A673 (cell line): Measurements from ENCODE around the gene POU2AF1. TPM values are rescaled to one million over a fixed set of nuclear protein-coding genes. Genes with fewer than 3 reads are reported as not detected.

Source experiments
- BruUV-seq: library from RNA; stranded (reverse); fragments of 400-500 nt; replicated peaks from 2 replicates; lab custom pipeline; 2021; lab: Mats Ljungman, UMichigan
- CTCF ChIA-PET: fragments of 300-600 bp; sonication (Branson Sonifier 250); formaldehyde crosslinking; loops from one replicate; lab custom pipeline; 2022; ENCODE audit warnings: antibody characterized with exemption; lab: Charles Lee
- POLR2A ChIA-PET: fragments of 300-600 bp; sonication (Branson Sonifier 250); formaldehyde crosslinking; loops from one replicate; lab custom pipeline; 2022; ENCODE audit warnings: antibody characterized with exemption; ENCODE audit not compliant: low non-redundant PET; lab: Charles Lee
- DNase-seq: peaks from one replicate; pipeline ENCODE4 v3.0.0-alpha.2; 2015; ENCODE audit warnings: low spot score
- H3K27ac ChIP-seq: fragments of 200-600 bp; sonication (generic); 2 replicates; pipeline ENCODE4 v1.5.1; 2016; ENCODE audit warnings: mixed run types, low read depth, mild to moderate bottlenecking, mixed read lengths, antibody characterized with exemption, low read length; ENCODE audit not compliant: poor library complexity, severe bottlenecking
- H3K27me3 ChIP-seq: fragments of 200-600 bp; sonication (generic); replicated peaks from 2 replicates; pipeline ENCODE4 v1.6.1; 2017; ENCODE audit warnings: mixed run types, low read depth, mild to moderate bottlenecking, mixed read lengths, antibody characterized with exemption, low read length; ENCODE audit not compliant: insufficient read depth, poor library complexity
- H3K36me3 ChIP-seq: fragments of 200-600 bp; sonication (generic); 2 replicates; pipeline ENCODE4 v1.6.1; 2016; ENCODE audit warnings: mixed run types, mild to moderate bottlenecking, mixed read lengths, antibody characterized with exemption, low read length; ENCODE audit not compliant: insufficient read depth, poor library complexity, severe bottlenecking
- H3K4me1 ChIP-seq: fragments of 200-600 bp; sonication (generic); 2 replicates; pipeline ENCODE4 v1.6.1; 2017; ENCODE audit warnings: mixed run types, mild to moderate bottlenecking, mixed read lengths, antibody characterized with exemption, low read length; ENCODE audit not compliant: insufficient read depth, poor library complexity, severe bottlenecking
- H3K4me3 ChIP-seq: fragments of 200-600 bp; sonication (generic); 2 replicates; pipeline ENCODE4 v1.5.1; 2016; ENCODE audit warnings: low read depth, mixed run types, mild to moderate bottlenecking, mixed read lengths, low read length; ENCODE audit not compliant: poor library complexity, severe bottlenecking
- H3K9me3 ChIP-seq: fragments of 200-600 bp; sonication (generic); 2 replicates; pipeline ENCODE4 v1.6.1; 2016; ENCODE audit warnings: mixed run types, low read depth, mild to moderate bottlenecking, mixed read lengths, antibody characterized with exemption, low read length; ENCODE audit not compliant: poor library complexity, severe bottlenecking
- CTCF ChIP-seq: fragments of 300-800, 200-600 bp; sonication (generic); conservative IDR thresholded peaks from 2 replicates; pipeline ENCODE4 v1.5.1; 2017; ENCODE audit warnings: low read depth, mild to moderate bottlenecking, antibody characterized with exemption, low read length, moderate library complexity, mixed read lengths
- EZH2 ChIP-seq: fragments of 200-600 bp; sonication (generic); IDR thresholded peaks from 2 replicates; pipeline ENCODE4 v1.6.1; 2017; ENCODE audit warnings: borderline replicate concordance, low read depth, mild to moderate bottlenecking, mixed read lengths, antibody characterized with exemption, low read length; ENCODE audit not compliant: poor library complexity, severe bottlenecking
- intact Hi-C: fragments of 100-400 bp; cut with micrococcal nuclease; formaldehyde crosslinking; loops from one replicate; pipeline ENCODE4 v1.10.0; 2022; ENCODE audit not compliant: unreplicated experiment
- total RNA-seq: library from RNA; stranded (reverse); gene quantifications from 2 replicates; pipeline ENCODE4 v1.2.3, GENCODE V29; 2021

The POU2AF1 gene
- total RNA-seq, 1 experiment from 2014 or later = not detected

- BruUV-seq = no TSS peak
- DNase-seq = no peak
- intact Hi-C loops = no loop called here
- no peak for TF ChIP-seq EZH2
- no peak for TF ChIP-seq CTCF
- no peaks in the 10 kb centered on the region for H3K27me3 ChIP-seq
- H3K27ac ChIP-seq = no peak overlapping the region
- no peaks in the 10 kb centered on the region for H3K36me3 ChIP-seq
- ChIA-PET POLR2A (no interaction called here), CTCF (no interaction called here)
- no peaks in the 10 kb centered on the region for H3K4me1 ChIP-seq
- no peak overlapping the region for H3K4me3 ChIP-seq
- no peaks in the 10 kb centered on the region for H3K9me3 ChIP-seq
Measured at GRCh38 chr11:111362887-111363411, 16.1 kb downstream of the POU2AF1 start.

- no peak for TF ChIP-seq CTCF
- TF ChIP-seq EZH2 = no peak
Measured at GRCh38 chr11:111361874-111362273, 17.2 kb downstream of the POU2AF1 start.

GRCh38 chr11:111361052-111361801 lies 17.8 kb downstream of the POU2AF1 start:
- TF ChIP-seq EZH2 = no peak
- TF ChIP-seq CTCF = no peak
- Histone ChIP-seq H3K36me3 (no peaks in the 10 kb centered on the region), H3K27ac (no peak overlapping the region), H3K27me3 (no peaks in the 10 kb centered on the region), H3K4me3 (no peak overlapping the region), H3K4me1 (no peaks in the 10 kb centered on the region), H3K9me3 (no peaks in the 10 kb centered on the region)
- CTCF ChIA-PET = interaction anchor here (0.6 kb wide), 1 partner anchor 79 kb away, joined by 5 read pairs; no protein-coding TSS in a partner anchor
- BruUV-seq = no TSS peak
- DNase-seq = no peak
- intact Hi-C loops = no loop called here
- POLR2A ChIA-PET = no interaction called here

More at GRCh38 chr11:111361874-111362273, 17.2 kb downstream of the POU2AF1 start:
- Histone ChIP-seq H3K27ac (no peak overlapping the region), H3K27me3 (no peaks in the 10 kb centered on the region), H3K4me3 (no peak overlapping the region), H3K36me3 (no peaks in the 10 kb centered on the region), H3K9me3 (no peaks in the 10 kb centered on the region), H3K4me1 (no peaks in the 10 kb centered on the region)
- POLR2A ChIA-PET = no interaction called here
- CTCF ChIA-PET = interaction anchor here (0.6 kb wide), 1 partner anchor 79 kb away, joined by 5 read pairs; no protein-coding TSS in a partner anchor
- no TSS peak for BruUV-seq
- DNase-seq = no peak
- intact Hi-C loops = no loop called here
